ENCODE measurements around the gene GRAMD1A.
"Not testable (repeated sequence)": the region's sequence is repeated elsewhere in the genome, so short reads cannot be mapped to it uniquely, and the experiment has no call there.

The GRAMD1A gene

GRCh38 chr19:35049456-35049855 lies 49.3 kb downstream of the GRAMD1A start:
- no peak for DNase-seq (ENCODE audit: low read depth)
- no peak for TF ChIP-seq POLR2A (IDR thresholded peaks at IDR 0.05; ENCODE audit: extremely low read depth, insufficient read length)
- TF ChIP-seq MYC (IDR thresholded peaks at IDR 0.05; ENCODE audit: low read depth, low read length): no peak
- no peak for TF ChIP-seq MAX (IDR thresholded peaks at IDR 0.05; ENCODE audit: low read depth, low read length)
- no peak for TF ChIP-seq CTCF (IDR thresholded peaks at IDR 0.05; ENCODE audit: low read depth, low read length)
- H3K4me3 ChIP-seq (ENCODE audit: low read depth, low read length): no peak overlapping the region

GRCh38 chr19:35050662-35051061 lies 50.5 kb downstream of the GRAMD1A start:
- not testable (repeated sequence) for DNase-seq (ENCODE audit: low read depth); H3K4me3 ChIP-seq (ENCODE audit: low read depth, low read length)

GRCh38 chr19:35051268-35051667 lies 51.1 kb downstream of the GRAMD1A start:
- DNase-seq (ENCODE audit: low read depth); H3K4me3 ChIP-seq (ENCODE audit: low read depth, low read length): not testable (repeated sequence)

GRCh38 chr19:35051796-35052195 lies 51.7 kb downstream of the GRAMD1A start:
- TF ChIP-seq MYC (IDR thresholded peaks at IDR 0.05; ENCODE audit: low read depth, low read length) (no peak), MAX (IDR thresholded peaks at IDR 0.05; ENCODE audit: low read depth, low read length) (no peak), POLR2A (IDR thresholded peaks at IDR 0.05; ENCODE audit: extremely low read depth, insufficient read length) (no peak), CTCF (IDR thresholded peaks at IDR 0.05; ENCODE audit: low read depth, low read length) (no peak)
- H3K4me3 ChIP-seq (ENCODE audit: low read depth, low read length): no peak overlapping the region
- DNase-seq (ENCODE audit: low read depth): no peak

GRCh38 chr19:35052599-35053190 lies 52.6 kb downstream of the GRAMD1A start:
- no peak overlapping the region for H3K4me3 ChIP-seq (ENCODE audit: low read depth, low read length)
- TF ChIP-seq POLR2A (IDR thresholded peaks at IDR 0.05; ENCODE audit: extremely low read depth, insufficient read length): no peak
- TF ChIP-seq MYC (IDR thresholded peaks at IDR 0.05; ENCODE audit: low read depth, low read length): no peak
- no peak for TF ChIP-seq CTCF (IDR thresholded peaks at IDR 0.05; ENCODE audit: low read depth, low read length)
- TF ChIP-seq MAX (IDR thresholded peaks at IDR 0.05; ENCODE audit: low read depth, low read length): no peak
- no peak for DNase-seq (ENCODE audit: low read depth)

- DNase-seq (ENCODE audit: low read depth): no peak
- no peak for TF ChIP-seq CTCF (IDR thresholded peaks at IDR 0.05; ENCODE audit: low read depth, low read length)
- TF ChIP-seq MAX (IDR thresholded peaks at IDR 0.05; ENCODE audit: low read depth, low read length): no peak
- no peak for TF ChIP-seq POLR2A (IDR thresholded peaks at IDR 0.05; ENCODE audit: extremely low read depth, insufficient read length)
- TF ChIP-seq MYC (IDR thresholded peaks at IDR 0.05; ENCODE audit: low read depth, low read length): no peak
- H3K4me3 ChIP-seq (ENCODE audit: low read depth, low read length): no peak overlapping the region
These were observed 53.7 kb downstream of the GRAMD1A start for GRCh38 chr19:35053667-35054293.

GRCh38 chr19:35054626-35055025 lies 54.5 kb downstream of the GRAMD1A start:
- no peak overlapping the region for H3K4me3 ChIP-seq (ENCODE audit: low read depth, low read length)
- no peak for DNase-seq (ENCODE audit: low read depth)
- TF ChIP-seq MAX (IDR thresholded peaks at IDR 0.05; ENCODE audit: low read depth, low read length) (no peak), MYC (IDR thresholded peaks at IDR 0.05; ENCODE audit: low read depth, low read length) (no peak), CTCF (IDR thresholded peaks at IDR 0.05; ENCODE audit: low read depth, low read length) (no peak), POLR2A (IDR thresholded peaks at IDR 0.05; ENCODE audit: extremely low read depth, insufficient read length) (no peak)

Measured in NB4 (cell line).